HG02943 (cell line): ENCODE data around the gene CCDC12.

Source experiments
- ATAC-seq: cut with Tn5 transposase; IDR thresholded peaks from one replicate; pipeline ENCODE4 v1.9.1; 2021; ENCODE audit warnings: mild to moderate bottlenecking, low read depth, moderate library complexity; ENCODE audit not compliant: unreplicated experiment

CCDC12 gene

DNA sequence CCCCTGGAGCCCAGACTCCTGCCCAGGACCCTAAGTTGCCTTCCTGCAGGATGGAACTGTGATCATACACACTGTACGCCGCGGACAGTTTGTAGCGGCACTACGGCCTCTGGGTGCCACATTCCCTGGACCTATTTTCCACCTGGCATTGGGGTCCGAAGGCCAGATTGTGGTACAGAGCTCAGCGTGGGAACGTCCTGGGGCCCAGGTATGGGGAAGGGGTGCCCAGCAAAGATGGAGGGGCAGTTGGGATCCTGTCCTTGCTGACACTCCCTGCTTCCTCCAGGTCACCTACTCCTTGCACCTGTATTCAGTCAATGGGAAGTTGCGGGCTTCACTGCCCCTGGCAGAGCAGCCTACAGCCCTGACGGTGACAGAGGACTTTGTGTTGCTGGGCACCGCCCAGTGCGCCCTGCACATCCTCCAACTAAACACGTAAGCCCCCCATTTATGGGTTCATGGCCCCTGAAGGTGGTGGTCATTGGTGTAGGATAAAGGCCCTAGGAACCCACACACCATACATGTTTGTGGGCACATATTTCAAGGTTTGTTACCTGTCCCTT lies 31.8 kb upstream of the CCDC12 start:
- no peak for ATAC-seq

DNA sequence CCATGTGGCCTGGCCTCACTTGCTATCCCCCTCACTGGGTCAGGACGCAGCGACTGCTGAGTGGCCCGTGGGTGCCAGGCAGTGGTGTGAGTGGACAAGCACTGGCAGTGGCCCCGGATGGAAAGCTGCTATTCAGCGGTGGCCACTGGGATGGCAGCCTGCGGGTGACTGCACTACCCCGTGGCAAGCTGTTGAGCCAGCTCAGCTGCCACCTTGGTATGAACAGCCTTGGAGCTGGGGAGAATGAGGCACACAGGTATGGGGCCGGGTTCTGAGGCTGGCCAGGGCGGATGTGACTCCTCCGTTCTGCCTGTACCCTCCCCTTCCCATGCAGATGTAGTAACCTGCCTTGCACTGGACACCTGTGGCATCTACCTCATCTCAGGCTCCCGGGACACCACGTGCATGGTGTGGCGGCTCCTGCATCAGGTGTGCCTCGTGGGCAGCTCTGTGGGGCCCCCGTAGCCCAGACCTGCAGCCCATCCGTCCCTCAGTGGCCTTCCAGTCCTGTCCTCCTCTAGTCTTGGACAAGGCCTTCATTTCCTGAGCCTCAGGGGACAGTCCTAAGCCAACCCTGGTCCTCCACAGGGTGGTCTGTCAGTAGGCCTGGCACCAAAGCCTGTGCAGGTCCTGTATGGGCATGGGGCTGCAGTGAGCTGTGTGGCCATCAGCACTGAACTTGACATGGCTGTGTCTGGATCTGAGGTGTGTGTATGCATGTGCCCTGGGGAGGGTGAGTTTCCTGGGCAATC lies 31.1 kb upstream of the CCDC12 start:
- no peak for ATAC-seq

DNA sequence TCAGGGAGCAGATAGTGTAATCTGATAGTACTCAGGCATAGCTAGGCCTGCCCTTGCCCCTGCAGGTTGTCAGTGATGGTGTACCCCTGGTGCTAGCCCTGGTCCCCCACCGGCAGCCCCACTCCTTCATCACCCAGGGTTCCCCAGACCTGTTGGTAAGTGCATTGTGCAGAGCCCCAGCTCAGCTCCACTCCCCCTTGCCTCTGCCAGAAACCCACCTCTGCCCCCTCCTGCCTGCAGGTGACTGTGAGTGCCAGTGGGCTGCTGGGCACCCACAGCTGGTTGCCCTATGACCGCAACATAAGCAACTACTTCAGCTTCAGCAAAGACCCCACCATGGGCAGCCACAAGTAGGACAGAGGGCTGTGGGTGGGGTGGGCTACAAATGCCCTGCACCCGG lies 30.5 kb upstream of the CCDC12 start:
- no peak for ATAC-seq

DNA sequence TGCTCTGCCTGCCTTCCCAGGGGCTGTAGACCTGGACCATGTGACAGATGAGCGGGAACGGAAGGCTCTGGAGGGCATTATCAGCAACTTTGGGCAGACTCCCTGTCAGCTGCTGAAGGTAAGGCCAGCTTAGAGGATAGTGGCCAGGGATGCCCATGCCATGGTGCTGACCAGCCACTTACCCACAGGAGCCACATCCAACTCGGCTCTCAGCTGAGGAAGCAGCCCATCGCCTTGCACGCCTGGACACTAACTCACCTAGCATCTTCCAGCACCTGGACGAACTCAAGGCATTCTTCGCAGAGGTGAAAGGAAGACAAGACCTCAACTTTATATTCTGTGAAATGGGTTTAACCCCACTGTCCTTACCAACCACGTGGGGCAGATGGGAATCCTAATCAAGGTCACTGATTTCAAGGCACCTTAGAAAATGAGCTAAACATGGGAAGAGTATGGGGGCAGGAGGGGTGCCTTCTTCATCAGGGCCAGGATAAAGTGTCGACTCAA lies 29.7 kb upstream of the CCDC12 start:
- no peak for ATAC-seq

DNA sequence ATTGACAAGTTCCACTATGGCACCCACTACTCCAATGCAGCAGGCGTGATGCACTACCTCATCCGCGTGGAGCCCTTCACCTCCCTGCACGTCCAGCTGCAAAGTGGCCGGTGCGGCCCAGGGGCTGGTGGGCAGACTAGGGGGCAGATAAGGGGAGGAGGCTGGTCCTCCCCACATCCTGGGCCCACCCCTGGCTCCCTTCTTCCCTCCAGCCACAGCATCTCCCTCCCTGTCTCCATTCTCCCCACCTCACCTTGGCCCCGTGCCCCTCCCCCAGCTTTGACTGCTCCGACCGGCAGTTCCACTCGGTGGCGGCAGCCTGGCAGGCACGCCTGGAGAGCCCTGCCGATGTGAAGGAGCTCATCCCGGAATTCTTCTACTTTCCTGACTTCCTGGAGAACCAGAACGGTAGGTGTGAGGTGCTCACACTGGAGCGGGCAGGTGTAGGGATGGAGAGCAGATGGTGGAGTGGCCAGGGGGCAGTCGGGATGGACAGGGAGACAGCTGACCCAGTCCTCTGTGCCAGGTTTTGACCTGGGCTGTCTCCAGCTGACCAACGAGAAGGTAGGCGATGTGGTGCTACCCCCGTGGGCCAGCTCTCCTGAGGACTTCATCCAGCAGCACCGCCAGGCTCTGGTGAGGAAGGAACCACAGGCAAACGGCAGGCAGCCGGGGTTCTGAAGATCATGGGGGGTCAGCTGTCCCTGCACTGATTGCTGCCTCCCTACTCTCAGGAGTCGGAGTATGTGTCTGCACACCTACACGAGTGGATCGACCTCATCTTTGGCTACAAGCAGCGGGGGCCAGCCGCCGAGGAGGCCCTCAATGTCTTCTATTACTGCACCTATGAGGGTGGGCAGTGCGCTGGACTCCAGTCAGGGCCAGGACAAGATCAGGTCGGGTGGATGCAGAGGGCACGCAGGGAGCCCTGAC lies 28.9 kb upstream of the CCDC12 start:
- no peak for ATAC-seq

DNA sequence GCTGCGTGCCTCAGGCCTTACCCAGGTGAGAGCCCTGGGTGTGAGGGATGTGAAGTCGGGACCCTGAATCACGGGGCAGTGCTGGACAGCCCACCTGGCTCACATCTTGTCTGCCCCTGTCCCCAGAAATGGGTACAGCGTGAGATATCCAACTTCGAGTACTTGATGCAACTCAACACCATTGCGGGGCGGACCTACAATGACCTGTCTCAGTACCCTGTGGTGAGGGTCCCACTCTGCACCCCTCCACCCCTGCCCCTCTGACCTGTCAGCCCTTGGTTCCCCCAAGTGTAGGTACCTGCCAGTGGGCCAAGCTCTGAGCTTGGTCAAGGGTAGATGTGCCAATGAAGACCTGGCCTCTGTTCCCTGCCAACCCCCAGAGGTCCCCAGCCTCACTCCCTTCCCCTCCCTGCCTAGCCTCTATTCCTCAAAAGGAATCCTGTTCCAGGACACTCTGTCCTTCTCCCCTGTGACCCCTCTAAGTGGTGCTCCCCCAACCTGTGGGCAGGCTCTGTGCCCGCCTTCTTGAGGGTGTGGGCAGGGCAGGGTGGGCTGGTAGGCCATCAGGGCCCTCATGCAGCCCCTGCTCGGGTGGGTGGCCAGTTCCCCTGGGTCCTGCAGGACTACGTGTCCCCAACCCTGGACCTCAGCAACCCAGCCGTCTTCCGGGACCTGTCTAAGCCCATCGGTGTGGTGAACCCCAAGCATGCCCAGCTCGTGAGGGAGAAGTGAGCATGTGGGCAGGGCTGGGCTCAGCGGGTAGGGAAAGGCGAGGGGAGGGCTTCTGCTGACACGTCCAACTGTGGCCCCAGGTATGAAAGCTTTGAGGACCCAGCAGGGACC lies 28.0 kb upstream of the CCDC12 start:
- ATAC-seq = no peak

DNA sequence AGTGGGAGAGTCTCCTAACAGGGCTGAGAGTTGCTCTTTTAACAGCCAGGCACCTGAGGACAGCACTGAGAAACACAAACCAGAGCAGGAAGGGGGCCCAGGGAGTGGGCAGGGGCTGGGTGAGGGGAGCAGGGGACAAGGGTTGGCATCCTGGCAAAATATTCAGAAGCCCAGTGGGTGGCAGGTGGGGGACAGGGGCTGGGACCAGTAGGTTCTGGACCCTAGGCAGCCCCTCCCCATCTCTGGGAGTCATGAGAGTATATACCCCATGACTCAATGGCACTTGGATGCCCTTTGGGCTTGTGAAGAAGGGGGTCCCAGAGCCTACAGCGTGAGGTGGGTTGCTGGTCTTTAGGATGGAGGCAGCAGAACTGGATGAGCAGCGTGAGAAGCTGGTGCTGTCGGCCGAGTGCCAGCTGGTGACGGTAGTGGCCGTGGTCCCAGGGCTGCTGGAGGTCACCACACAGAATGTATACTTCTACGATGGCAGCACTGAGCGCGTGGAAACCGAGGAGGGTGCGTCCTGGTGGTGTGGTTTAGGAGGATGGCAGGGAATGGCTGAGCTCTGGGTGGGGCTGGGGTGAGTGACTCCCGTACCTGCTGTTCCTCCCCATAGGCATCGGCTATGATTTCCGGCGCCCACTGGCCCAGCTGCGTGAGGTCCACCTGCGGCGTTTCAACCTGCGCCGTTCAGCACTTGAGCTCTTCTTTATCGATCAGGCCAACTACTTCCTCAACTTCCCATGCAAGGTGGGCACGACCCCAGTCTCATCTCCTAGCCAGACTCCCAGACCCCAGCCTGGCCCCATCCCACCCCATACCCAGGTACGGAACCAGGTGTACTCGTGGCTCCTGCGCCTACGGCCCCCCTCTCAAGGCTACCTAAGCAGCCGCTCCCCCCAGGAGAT lies 27.2 kb upstream of the CCDC12 start:
- ATAC-seq = no peak

DNA sequence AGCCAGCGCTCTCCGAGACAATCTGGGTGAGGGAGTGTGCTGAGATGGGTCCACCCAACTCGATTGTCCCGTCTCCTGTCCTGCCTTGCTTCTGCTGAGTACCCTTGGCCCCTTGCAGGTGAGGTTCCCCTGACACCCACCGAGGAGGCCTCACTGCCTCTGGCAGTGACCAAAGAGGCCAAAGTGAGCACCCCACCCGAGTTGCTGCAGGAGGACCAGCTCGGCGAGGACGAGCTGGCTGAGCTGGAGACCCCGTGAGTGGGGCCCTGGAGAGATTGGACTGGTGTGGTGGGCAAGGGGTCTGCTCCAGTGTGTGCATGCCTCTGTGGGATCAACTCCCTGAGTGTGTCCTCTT lies 26.5 kb upstream of the CCDC12 start:
- no peak for ATAC-seq

DNA sequence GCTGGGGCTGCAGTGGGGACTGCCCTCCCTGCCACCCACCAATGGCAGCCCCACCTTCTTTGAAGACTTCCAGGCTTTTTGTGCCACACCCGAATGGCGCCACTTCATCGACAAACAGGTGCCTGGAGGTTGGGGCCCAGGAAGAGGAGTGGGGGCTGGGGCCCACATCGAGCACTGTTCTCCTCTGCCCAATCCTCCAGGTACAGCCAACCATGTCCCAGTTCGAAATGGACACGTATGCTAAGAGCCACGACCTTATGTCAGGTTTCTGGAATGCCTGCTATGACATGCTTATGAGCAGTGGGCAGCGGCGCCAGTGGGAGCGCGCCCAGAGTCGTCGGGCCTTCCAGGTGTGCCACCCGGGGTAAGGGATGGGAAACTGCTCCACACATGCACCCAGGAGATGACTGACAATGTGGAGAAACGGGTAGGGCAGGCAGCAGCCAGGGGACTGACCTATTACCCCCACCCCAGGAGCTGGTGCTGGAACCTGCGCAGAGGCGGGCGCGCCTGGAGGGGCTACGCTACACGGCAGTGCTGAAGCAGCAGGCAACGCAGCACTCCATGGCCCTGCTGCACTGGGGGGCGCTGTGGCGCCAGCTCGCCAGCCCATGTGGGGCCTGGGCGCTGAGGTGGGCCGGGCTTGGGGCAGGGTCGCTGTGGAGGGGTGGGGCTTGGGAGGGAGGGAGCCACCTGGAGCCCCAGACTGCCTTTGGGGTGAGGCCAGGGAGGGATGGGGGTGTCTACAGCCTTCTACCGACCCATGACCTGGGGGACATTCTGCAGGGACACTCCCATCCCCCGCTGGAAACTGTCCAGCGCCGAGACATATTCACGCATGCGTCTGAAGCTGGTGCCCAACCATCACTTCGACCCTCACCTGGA lies 25.9 kb upstream of the CCDC12 start:
- ATAC-seq = no peak

DNA sequence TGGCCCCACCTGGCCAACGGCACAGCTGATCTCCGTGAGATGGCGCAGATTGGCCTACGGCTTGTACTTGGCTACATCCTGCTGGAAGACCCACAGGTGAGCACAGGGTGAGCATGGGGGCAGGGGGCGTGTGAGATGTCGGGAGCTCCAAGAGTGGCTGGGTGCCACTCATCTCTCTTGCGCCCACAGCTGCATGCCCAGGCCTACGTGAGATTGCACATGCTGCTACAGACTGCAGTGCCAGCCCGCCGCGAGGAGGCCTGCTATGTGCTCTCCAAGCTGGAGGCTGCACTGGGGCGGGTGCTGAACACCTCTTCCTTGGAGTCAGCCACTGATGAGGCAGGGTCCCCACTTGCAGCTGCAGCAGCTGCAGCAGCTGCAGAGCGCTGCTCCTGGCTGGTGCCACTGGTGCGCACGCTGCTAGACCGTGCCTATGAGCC lies 25.2 kb upstream of the CCDC12 start:
- no peak for ATAC-seq

DNA sequence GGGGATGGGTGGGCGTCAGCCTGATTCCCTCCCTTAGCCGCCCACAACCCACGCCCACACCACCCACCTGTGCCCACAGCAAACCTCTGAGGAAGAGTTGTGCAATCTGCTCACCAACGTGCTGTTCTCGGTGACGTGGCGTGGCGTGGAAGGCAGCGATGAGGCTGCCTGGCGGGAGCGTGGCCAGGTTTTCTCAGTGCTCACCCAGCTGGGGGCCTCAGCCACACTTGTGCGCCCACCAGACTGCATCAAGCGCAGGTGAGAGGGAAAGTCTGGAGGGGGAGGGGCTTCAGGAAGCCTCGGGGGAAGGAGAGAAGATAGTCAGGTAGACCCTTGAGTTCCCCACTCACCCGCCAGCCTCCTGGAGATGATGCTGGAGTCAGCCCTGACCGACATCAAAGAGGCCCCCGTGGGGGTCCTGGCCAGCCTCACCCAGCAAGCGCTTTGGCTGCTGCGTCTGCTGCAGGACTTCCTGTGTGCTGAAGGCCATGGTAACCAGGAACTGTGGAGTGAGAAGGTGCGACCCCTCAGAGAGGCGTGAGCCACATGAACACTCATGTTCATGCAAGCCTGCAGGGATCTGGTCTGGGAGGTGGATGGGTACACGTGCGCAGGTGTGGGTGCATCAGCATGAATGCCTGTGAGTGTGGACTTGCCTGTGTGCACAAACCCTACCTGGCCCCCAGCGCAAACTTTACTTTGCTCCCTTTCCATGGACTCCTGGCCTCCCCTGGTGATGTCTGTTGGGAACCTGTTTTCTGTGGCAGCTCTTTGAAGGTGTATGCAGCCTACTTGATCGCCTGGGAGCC lies 24.6 kb upstream of the CCDC12 start:
- ATAC-seq = no peak

DNA sequence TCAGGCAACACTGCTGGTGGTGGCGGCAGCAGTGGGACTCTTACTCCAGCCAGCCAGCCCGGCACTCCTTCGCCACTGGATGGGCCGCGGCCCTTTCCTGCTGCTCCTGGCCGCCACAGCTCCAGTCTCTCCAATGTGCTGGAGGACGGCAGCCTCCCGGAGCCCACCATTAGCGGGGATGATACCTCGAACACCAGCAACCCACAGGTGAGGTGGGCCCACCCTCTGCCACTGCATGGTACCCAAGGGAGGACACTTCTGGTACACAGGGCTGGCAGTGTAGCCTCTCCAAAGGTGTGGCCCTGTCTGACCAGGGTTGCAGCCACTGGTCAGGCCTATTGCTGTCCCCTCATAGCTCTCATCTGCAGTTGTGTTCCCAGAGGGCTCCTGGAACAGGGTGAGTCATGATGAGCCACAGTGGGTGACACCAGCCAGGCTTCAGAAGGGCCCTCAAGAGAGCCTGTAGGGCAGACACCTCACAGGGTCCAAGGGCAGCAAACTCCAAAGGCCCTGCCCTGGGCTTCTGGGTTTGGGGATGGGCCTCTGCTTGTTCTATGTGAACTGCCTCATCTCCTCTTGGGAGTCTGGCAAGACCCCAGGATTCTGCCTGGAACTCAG lies 23.8 kb upstream of the CCDC12 start:
- no peak for ATAC-seq

DNA sequence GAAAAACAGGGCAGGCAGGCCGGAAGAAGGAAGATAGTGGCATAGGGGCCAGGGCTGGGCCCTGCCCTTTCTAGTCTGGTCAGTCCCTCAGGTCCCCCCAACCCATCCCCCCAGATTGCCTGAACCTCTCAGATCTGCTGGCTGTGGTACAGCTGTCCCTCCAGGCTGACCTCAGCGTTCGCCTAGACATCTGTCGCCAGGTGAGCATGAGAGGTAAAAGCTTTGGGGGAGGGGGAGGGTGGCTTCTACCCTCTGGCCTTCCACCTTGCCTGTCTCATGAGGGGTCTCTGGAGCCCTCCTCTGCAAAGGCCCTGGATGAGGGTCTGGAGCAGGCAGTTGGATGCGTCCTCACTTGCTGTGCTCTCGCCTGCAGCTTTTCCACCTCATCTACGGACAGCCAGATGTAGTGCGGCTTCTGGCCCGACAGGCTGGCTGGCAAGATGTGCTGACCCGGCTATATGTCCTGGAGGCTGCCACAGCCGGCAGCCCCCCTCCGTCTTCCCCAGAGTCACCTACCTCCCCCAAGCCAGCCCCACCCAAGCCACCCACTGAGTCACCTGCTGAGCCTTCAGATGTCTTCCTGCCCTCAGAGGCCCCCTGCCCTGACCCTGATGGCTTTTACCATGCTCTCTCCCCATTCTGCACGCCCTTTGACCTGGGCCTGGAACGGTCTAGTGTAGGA lies 23.1 kb upstream of the CCDC12 start:
- ATAC-seq = no peak

DNA sequence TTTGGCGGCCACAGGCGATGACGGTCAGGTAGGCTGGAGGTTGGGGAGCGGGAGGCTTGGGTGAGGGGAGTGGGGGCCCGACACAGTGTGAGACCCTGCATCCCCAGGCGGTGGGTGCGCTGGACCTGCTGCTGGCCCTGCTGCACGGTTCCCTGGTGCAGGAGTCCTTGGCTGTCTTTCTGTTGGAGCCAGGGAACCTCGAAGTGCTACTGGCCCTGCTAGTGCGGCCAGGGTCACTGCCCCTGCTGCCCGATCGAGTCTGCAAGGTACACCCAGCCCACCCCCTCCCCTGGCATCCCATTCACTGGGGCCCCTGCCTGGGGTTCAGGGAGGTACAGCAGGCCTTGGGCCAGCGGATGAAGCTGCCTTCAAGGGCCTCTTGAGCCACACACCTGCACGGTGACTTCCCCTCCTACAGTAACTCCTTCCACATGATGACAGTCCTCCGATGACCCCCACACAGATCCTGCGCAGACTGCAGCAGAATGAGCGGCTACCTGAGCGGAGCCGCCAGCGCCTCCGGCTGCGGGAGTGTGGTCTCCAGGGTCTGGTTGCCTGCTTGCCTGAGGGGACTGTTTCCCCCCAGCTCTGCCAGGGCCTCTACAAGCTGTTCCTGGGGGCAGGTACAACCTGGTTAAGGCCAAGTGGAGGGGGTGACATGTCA lies 22.4 kb upstream of the CCDC12 start:
- ATAC-seq = no peak

DNA sequence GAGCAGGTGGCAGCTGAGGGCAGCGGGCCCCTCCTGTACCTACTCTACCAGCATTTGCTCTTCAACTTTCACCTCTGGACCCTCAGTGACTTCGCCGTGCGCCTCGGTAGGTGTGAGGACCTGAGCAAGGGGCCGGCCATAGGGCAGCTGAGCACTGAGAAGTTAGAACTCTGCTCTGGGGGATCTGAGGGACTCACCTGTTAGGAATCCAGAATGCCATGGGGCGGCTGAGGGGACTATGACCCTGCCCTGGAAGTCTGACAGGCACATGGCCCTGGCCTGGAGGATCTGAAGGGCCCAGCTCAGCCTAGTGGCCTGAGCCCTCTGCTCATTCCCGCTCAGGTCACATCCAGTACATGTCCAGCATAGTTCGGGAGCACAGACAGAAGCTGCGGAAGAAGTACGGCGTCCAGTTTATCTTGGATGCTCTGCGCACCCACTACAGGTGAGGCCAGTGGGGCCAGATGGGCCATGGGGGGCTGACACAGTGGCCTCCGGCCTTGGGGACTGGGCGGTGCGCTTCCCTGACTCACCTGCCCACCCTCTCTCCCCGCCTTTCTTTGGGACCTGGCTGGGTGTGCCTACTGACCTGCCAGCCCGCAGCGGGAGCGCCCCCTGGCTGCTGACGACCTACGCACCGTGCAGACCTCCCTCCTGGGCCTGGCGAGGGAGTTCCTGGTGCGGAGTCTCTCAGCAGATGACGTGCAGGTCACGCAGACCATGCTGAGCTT lies 21.7 kb upstream of the CCDC12 start:
- no peak for ATAC-seq
